Measurements from ENCODE around the gene ZNF274.

Gene ZNF274

GRCh38 chr19:58182577-58182988, 278 bp upstream of the ZNF274 start:
- peaks cover 9% of the 10 kb centered on the region for H3K9me3 Mint-ChIP-seq (ENCODE audit: low read depth)
- peaks cover 20% of the 10 kb centered on the region for H3K4me1 Mint-ChIP-seq (ENCODE audit: low read depth)
- peak overlapping the region; percentile 91 for H3K4me3 Mint-ChIP-seq
- peaks cover 43% of the 10 kb centered on the region for H3K36me3 Mint-ChIP-seq
- peak overlapping the region; percentile 96 for H3K27ac Mint-ChIP-seq
- no peaks in the 10 kb centered on the region for H3K27me3 Mint-ChIP-seq

GRCh38 chr19:58183817-58184215, 955 bp downstream of the ZNF274 start:
- peaks cover 20% of the 10 kb centered on the region for H3K4me1 Mint-ChIP-seq (ENCODE audit: low read depth)
- H3K27me3 Mint-ChIP-seq: no peaks in the 10 kb centered on the region
- H3K9me3 Mint-ChIP-seq (ENCODE audit: low read depth): peaks cover 10% of the 10 kb centered on the region
- H3K4me3 Mint-ChIP-seq: peak overlapping the region; percentile 91
- peaks cover 45% of the 10 kb centered on the region for H3K36me3 Mint-ChIP-seq
- peak overlapping the region; percentile 96 for H3K27ac Mint-ChIP-seq

GRCh38 chr19:58196901-58197616, 14.2 kb downstream of the ZNF274 start:
- H3K9me3 Mint-ChIP-seq (ENCODE audit: low read depth): peaks cover 28% of the 10 kb centered on the region

GRCh38 chr19:58203814-58204475, 21.1 kb downstream of the ZNF274 start:
- Mint-ChIP-seq H3K9me3 (ENCODE audit: low read depth) (peaks cover 28% of the 10 kb centered on the region), H3K4me1 (ENCODE audit: low read depth) (no peaks in the 10 kb centered on the region), H3K4me3 (no peak overlapping the region), H3K27ac (no peak overlapping the region), H3K36me3 (peaks cover 65% of the 10 kb centered on the region), H3K27me3 (no peaks in the 10 kb centered on the region)

More at GRCh38 chr19:58196901-58197616, 14.2 kb downstream of the ZNF274 start:
- H3K36me3 Mint-ChIP-seq: peaks cover 58% of the 10 kb centered on the region
- no peak overlapping the region for H3K4me3 Mint-ChIP-seq
- H3K4me1 Mint-ChIP-seq (ENCODE audit: low read depth): no peaks in the 10 kb centered on the region
- no peaks in the 10 kb centered on the region for H3K27me3 Mint-ChIP-seq
- H3K27ac Mint-ChIP-seq: peak overlapping the region; percentile 10

- no peak overlapping the region for H3K27ac Mint-ChIP-seq
- H3K36me3 Mint-ChIP-seq: peaks cover 72% of the 10 kb centered on the region
- no peaks in the 10 kb centered on the region for H3K27me3 Mint-ChIP-seq
- H3K4me3 Mint-ChIP-seq: no peak overlapping the region
- H3K9me3 Mint-ChIP-seq (ENCODE audit: low read depth): peaks cover 28% of the 10 kb centered on the region
- no peaks in the 10 kb centered on the region for H3K4me1 Mint-ChIP-seq (ENCODE audit: low read depth)
Measured at GRCh38 chr19:58204566-58204965, 21.7 kb downstream of the ZNF274 start.

- Mint-ChIP-seq H3K4me1 (ENCODE audit: low read depth) (no peaks in the 10 kb centered on the region), H3K27ac (no peak overlapping the region), H3K9me3 (ENCODE audit: low read depth) (peaks cover 30% of the 10 kb centered on the region), H3K27me3 (no peaks in the 10 kb centered on the region), H3K4me3 (no peak overlapping the region), H3K36me3 (peaks cover 82% of the 10 kb centered on the region)
Measured at GRCh38 chr19:58209577-58209976, 26.7 kb downstream of the ZNF274 start.

GRCh38 chr19:58212336-58213074, 29.6 kb downstream of the ZNF274 start:
- H3K36me3 Mint-ChIP-seq: peaks cover 60% of the 10 kb centered on the region
- no peak overlapping the region for H3K27ac Mint-ChIP-seq
- no peaks in the 10 kb centered on the region for H3K27me3 Mint-ChIP-seq
- H3K4me1 Mint-ChIP-seq (ENCODE audit: low read depth): no peaks in the 10 kb centered on the region
- H3K4me3 Mint-ChIP-seq: no peak overlapping the region
- peaks cover 15% of the 10 kb centered on the region for H3K9me3 Mint-ChIP-seq (ENCODE audit: low read depth)

GRCh38 chr19:58213075-58213369, 30.2 kb downstream of the ZNF274 start:
- peaks cover 57% of the 10 kb centered on the region for H3K36me3 Mint-ChIP-seq
- H3K4me3 Mint-ChIP-seq: no peak overlapping the region

GRCh38 chr19:58217069-58217481, 34.2 kb downstream of the ZNF274 start:
- Mint-ChIP-seq H3K4me1 (ENCODE audit: low read depth) (no peaks in the 10 kb centered on the region), H3K27ac (no peak overlapping the region), H3K4me3 (no peak overlapping the region), H3K36me3 (peaks cover 28% of the 10 kb centered on the region), H3K27me3 (no peaks in the 10 kb centered on the region), H3K9me3 (ENCODE audit: low read depth) (peaks cover 18% of the 10 kb centered on the region)

More at GRCh38 chr19:58213075-58213369, 30.2 kb downstream of the ZNF274 start:
- peaks cover 12% of the 10 kb centered on the region for H3K9me3 Mint-ChIP-seq (ENCODE audit: low read depth)
- H3K27me3 Mint-ChIP-seq: no peaks in the 10 kb centered on the region
- no peak overlapping the region for H3K27ac Mint-ChIP-seq
- H3K4me1 Mint-ChIP-seq (ENCODE audit: low read depth): no peaks in the 10 kb centered on the region

- Mint-ChIP-seq H3K27me3 (no peaks in the 10 kb centered on the region), H3K4me1 (ENCODE audit: low read depth) (no peaks in the 10 kb centered on the region), H3K27ac (no peak overlapping the region), H3K36me3 (peaks cover 25% of the 10 kb centered on the region), H3K4me3 (no peak overlapping the region), H3K9me3 (ENCODE audit: low read depth) (peaks cover 22% of the 10 kb centered on the region)
Measured at GRCh38 chr19:58217607-58218391, 34.9 kb downstream of the ZNF274 start.

GRCh38 chr19:58218899-58219298, 36.0 kb downstream of the ZNF274 start:
- Mint-ChIP-seq H3K27ac (no peak overlapping the region), H3K4me1 (ENCODE audit: low read depth) (no peaks in the 10 kb centered on the region), H3K36me3 (peaks cover 17% of the 10 kb centered on the region), H3K4me3 (no peak overlapping the region), H3K9me3 (ENCODE audit: low read depth) (peaks cover 17% of the 10 kb centered on the region), H3K27me3 (no peaks in the 10 kb centered on the region)

GRCh38 chr19:58227964-58228584, 45.2 kb downstream of the ZNF274 start:
- Mint-ChIP-seq H3K4me3 (peak overlapping the region; percentile 93), H3K36me3 (peaks cover 38% of the 10 kb centered on the region), H3K9me3 (ENCODE audit: low read depth) (peaks cover 24% of the 10 kb centered on the region), H3K4me1 (ENCODE audit: low read depth) (peaks cover 26% of the 10 kb centered on the region), H3K27ac (peak overlapping the region; percentile 95), H3K27me3 (no peaks in the 10 kb centered on the region)

GRCh38 chr19:58228585-58229254, 45.9 kb downstream of the ZNF274 start, which contains the start of gene ZNF544:
ZNF544 (plus strand) TSS chr19:58228914; CDS start chr19:58244024, 15,110 bp downstream.
- Mint-ChIP-seq H3K27me3 (no peaks in the 10 kb centered on the region), H3K4me3 (peak within 1 kb of the TSS; percentile 93), H3K27ac (peak within 1 kb of the TSS; percentile 95), H3K9me3 (ENCODE audit: low read depth) (peaks cover 26% of the 10 kb centered on the region), H3K4me1 (ENCODE audit: low read depth) (peaks cover 26% of the 10 kb centered on the region), H3K36me3 (peaks cover 44% of the 10 kb centered on the region)

- H3K4me3 Mint-ChIP-seq: peak overlapping the region; percentile 93
- H3K36me3 Mint-ChIP-seq: peaks cover 50% of the 10 kb centered on the region
- no peaks in the 10 kb centered on the region for H3K27me3 Mint-ChIP-seq
- H3K4me1 Mint-ChIP-seq (ENCODE audit: low read depth): peaks cover 26% of the 10 kb centered on the region
- peaks cover 30% of the 10 kb centered on the region for H3K9me3 Mint-ChIP-seq (ENCODE audit: low read depth)
- H3K27ac Mint-ChIP-seq: peak overlapping the region; percentile 81
Measured at GRCh38 chr19:58229255-58229639, 46.4 kb downstream of the ZNF274 start.
